ENCODE data around the gene SAMD15.
A peak's percentile ranks its signal among the peaks of the same experiment; 100 is the strongest.
"Not testable (repeated sequence)": the region's sequence is repeated elsewhere in the genome, so short reads cannot be mapped to it uniquely, and the experiment has no call there.

Gene SAMD15

DNA sequence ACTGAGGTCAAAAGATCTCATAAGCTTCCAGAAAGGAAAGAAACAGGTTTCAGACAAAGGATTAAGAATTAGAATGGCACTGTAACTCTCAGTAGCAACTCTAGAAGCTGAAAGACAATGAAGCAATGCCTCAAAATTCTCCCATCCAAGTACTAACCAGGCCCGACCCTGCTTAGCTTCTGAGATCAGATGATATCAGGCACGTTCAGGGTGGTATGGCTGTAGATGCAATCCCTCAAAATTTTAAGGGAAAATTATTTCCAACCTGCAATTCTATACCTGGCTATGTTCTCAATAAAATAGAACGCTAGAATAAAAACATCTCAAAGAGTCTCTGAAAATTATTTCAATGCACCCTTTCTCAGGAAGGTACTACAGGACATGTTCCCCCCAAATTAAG lies 26.6 kb downstream of the SAMD15 start:
- H3K36me3 ChIP-seq (ENCODE audit: control insufficient read depth in 4 of 4, insufficient read depth in 4 of 4, low read length in 3 of 4): no peaks in the 10 kb centered on the region
- CTCF ChIA-PET: interaction anchor here (0.7 kb wide), 1 partner anchor 56 kb away, joined by 3 read pairs; no protein-coding TSS in a partner anchor
- H3K27ac ChIP-seq (ENCODE audit: insufficient read depth in 1 of 2, low read depth in 1 of 2, low read length in 2 of 2, poor library complexity in 1 of 2, severe bottlenecking in 2 of 2): no peak overlapping the region
- peaks cover 32 to 46% (median 38%) of the 10 kb centered on the region in 4 experiments for H3K4me1 ChIP-seq (ENCODE audit: control extremely low read depth in 1 of 4, control insufficient read depth in 4 of 4, insufficient read depth in 4 of 4, low read length in 3 of 4)
- no peak overlapping the region for H3K4me3 ChIP-seq (ENCODE audit: control insufficient read depth in 1 of 7, extremely low read depth in 1 of 7, insufficient read depth in 4 of 7, low read depth in 2 of 7, low read length in 6 of 7)
- H3K27me3 ChIP-seq (replicated peaks in 2 of 5; ENCODE audit: control insufficient read depth in 4 of 5, insufficient read depth in 5 of 5, low read length in 4 of 5): no peaks in the 10 kb centered on the region
- no peak for DNase-seq
- WGBS (ENCODE audit: insufficient coverage): 83% methylated on average over 1 of the region's 3 CpGs
- no peaks in the 10 kb centered on the region for H3K9me3 ChIP-seq (ENCODE audit: control extremely low read depth in 1 of 5, control insufficient read depth in 4 of 5, insufficient read depth in 2 of 5, low read depth in 1 of 5, low read length in 4 of 5)
- POLR2A ChIA-PET: no interaction called here

DNA sequence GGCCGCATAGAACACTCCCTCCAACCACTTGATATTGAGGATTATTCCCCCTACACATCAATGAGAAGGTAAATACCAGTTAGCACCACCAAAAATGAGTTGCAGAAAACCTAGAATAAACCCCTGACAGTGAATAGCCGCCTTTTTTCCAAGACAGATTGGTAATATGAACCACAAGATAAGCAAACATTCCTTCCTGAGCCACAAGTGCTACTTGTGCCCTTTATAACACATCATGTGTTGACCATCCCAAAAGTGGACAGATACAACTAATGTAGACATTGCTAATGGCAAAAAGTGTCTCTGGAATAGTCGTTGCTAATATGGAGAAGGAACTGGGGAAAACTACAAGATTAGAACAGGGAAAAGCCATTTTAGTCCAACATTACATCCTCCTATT lies 28.9 kb downstream of the SAMD15 start:
- 35% methylated on average over 2 of the region's 3 CpGs for WGBS (ENCODE audit: insufficient coverage)
- Histone ChIP-seq H3K27ac (ENCODE audit: insufficient read depth in 1 of 2, low read depth in 1 of 2, low read length in 2 of 2, poor library complexity in 1 of 2, severe bottlenecking in 2 of 2) (no peak overlapping the region), H3K36me3 (ENCODE audit: control insufficient read depth in 4 of 4, insufficient read depth in 4 of 4, low read length in 3 of 4) (no peaks in the 10 kb centered on the region), H3K27me3 (replicated peaks in 2 of 5; ENCODE audit: control insufficient read depth in 4 of 5, insufficient read depth in 5 of 5, low read length in 4 of 5) (no peaks in the 10 kb centered on the region), H3K4me3 (ENCODE audit: control insufficient read depth in 1 of 7, extremely low read depth in 1 of 7, insufficient read depth in 4 of 7, low read depth in 2 of 7, low read length in 6 of 7) (peak overlapping the region in 3 of 7 experiments; percentile 45 to 73 (median 60)), H3K4me1 (ENCODE audit: control extremely low read depth in 1 of 4, control insufficient read depth in 4 of 4, insufficient read depth in 4 of 4, low read length in 3 of 4) (peaks cover 34 to 49% (median 41%) of the 10 kb centered on the region in 4 experiments), H3K9me3 (ENCODE audit: control extremely low read depth in 1 of 5, control insufficient read depth in 4 of 5, insufficient read depth in 2 of 5, low read depth in 1 of 5, low read length in 4 of 5) (no peaks in the 10 kb centered on the region)
- CTCF ChIA-PET: interaction anchor here (0.9 to 2.5 kb wide), 3 partner anchors 8 to 80 kb away, joined by 3 to 12 read pairs (median 4); no protein-coding TSS in a partner anchor
- POLR2A ChIA-PET: no interaction called here
- DNase-seq: no peak

DNA sequence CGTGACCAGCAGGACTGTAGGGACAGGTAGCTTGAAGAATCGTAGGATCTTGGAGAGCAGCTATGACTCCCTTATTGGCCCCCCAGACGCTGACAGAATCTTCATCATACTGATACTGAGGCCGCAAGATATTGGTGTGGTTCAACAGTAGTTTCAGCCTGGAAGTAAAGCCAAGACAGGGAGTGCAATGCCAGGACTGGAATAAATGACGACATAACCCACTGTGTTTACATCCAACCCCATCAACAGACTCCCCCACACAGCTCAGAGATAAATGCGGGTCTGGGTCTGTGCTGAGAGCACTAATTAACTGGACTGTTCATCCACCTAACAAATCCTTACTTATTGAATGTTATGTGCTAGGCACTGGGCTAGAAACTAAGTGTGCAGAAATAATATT lies 29.5 kb downstream of the SAMD15 start:
- Histone ChIP-seq H3K27ac (ENCODE audit: insufficient read depth in 1 of 2, low read depth in 1 of 2, low read length in 2 of 2, poor library complexity in 1 of 2, severe bottlenecking in 2 of 2) (peak overlapping the region in 1 of 2 experiments; percentile 71), H3K4me1 (ENCODE audit: control extremely low read depth in 1 of 4, control insufficient read depth in 4 of 4, insufficient read depth in 4 of 4, low read length in 3 of 4) (peaks cover 34 to 49% (median 41%) of the 10 kb centered on the region in 4 experiments), H3K27me3 (replicated peaks in 2 of 5; ENCODE audit: control insufficient read depth in 4 of 5, insufficient read depth in 5 of 5, low read length in 4 of 5) (no peaks in the 10 kb centered on the region), H3K4me3 (ENCODE audit: control insufficient read depth in 1 of 7, extremely low read depth in 1 of 7, insufficient read depth in 4 of 7, low read depth in 2 of 7, low read length in 6 of 7) (peak overlapping the region in 5 of 7 experiments; percentile 39 to 73 (median 60)), H3K36me3 (ENCODE audit: control insufficient read depth in 4 of 4, insufficient read depth in 4 of 4, low read length in 3 of 4) (no peaks in the 10 kb centered on the region), H3K9me3 (ENCODE audit: control extremely low read depth in 1 of 5, control insufficient read depth in 4 of 5, insufficient read depth in 2 of 5, low read depth in 1 of 5, low read length in 4 of 5) (no peaks in the 10 kb centered on the region)
- DNase-seq: peak in 2 of 3 donors; percentile 75 to 86
- POLR2A ChIA-PET: interaction anchor here (0.6 kb wide), 1 partner anchor 9 kb away, joined by 4 read pairs; no protein-coding TSS in a partner anchor
- CTCF ChIA-PET: interaction anchor here (0.9 to 2.5 kb wide), 6 partner anchors 9 to 102 kb away, joined by 3 to 12 read pairs (median 4); no protein-coding TSS in a partner anchor
- WGBS (ENCODE audit: insufficient coverage): 8% methylated on average over 4 of the region's 6 CpGs

DNA sequence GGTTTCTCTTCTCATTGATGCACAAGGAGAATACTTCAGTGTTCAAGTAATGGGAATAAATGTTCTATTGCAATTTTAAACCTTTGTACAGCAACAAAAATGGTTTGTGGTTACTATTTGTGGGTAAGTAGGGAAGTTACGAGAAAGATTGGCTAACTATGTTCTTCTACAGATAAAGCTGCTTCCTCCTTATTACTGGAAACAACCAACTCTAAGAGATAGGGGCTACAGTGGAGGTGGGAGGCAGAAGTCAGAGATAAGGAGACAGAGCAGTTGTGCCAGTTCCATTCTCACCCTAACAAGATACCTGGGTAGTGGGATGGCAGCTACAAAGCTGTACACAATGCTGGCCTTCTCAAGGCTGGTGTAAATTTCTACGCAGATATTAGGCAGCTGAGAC lies 30.0 kb downstream of the SAMD15 start:
- peaks cover 34 to 49% (median 41%) of the 10 kb centered on the region in 4 experiments for H3K4me1 ChIP-seq (ENCODE audit: control extremely low read depth in 1 of 4, control insufficient read depth in 4 of 4, insufficient read depth in 4 of 4, low read length in 3 of 4)
- 0% methylated on average over 1 of the region's 2 CpGs for WGBS (ENCODE audit: insufficient coverage)
- peak overlapping the region in 6 of 7 experiments; percentile 13 to 73 (median 53) for H3K4me3 ChIP-seq (ENCODE audit: control insufficient read depth in 1 of 7, extremely low read depth in 1 of 7, insufficient read depth in 4 of 7, low read depth in 2 of 7, low read length in 6 of 7)
- H3K27me3 ChIP-seq (replicated peaks in 2 of 5; ENCODE audit: control insufficient read depth in 4 of 5, insufficient read depth in 5 of 5, low read length in 4 of 5): no peaks in the 10 kb centered on the region
- ChIA-PET CTCF (interaction anchor here (0.7 to 2.5 kb wide), 8 partner anchors 10 to 267 kb away, joined by 3 to 12 read pairs (median 4); no protein-coding TSS in a partner anchor), POLR2A (interaction anchor here (0.6 to 0.9 kb wide), 3 partner anchors 9 to 29 kb away, joined by 3 to 4 read pairs (median 4); no protein-coding TSS in a partner anchor)
- H3K27ac ChIP-seq (ENCODE audit: insufficient read depth in 1 of 2, low read depth in 1 of 2, low read length in 2 of 2, poor library complexity in 1 of 2, severe bottlenecking in 2 of 2): peak overlapping the region; percentile 52 to 71
- H3K9me3 ChIP-seq (ENCODE audit: control extremely low read depth in 1 of 5, control insufficient read depth in 4 of 5, insufficient read depth in 2 of 5, low read depth in 1 of 5, low read length in 4 of 5): no peaks in the 10 kb centered on the region
- H3K36me3 ChIP-seq (ENCODE audit: control insufficient read depth in 4 of 4, insufficient read depth in 4 of 4, low read length in 3 of 4): no peaks in the 10 kb centered on the region
- DNase-seq: peak; percentile 76 to 93 (median 88)

DNA sequence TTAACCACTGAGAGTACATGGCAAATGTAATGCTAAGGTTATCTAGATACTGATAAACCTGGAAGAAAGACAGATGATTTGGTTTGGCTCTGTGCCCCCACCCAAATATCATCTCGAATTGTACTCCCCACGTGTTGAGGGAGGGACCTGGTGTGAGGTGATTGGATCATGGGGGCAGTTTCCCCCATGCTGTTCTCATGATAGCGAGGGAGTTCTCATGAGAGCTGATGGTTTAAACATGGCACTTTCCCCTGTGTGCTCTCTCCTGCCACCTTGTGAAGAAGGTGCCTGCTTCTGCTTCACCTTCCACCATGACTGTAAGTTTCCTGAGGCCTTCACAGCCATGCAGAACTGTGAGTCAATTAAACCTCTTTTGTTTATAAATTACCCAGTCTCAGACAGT lies 32.0 kb downstream of the SAMD15 start:
- Histone ChIP-seq H3K27me3 (replicated peaks in 2 of 5; ENCODE audit: control insufficient read depth in 4 of 5, insufficient read depth in 5 of 5, low read length in 4 of 5) (no peaks in the 10 kb centered on the region), H3K36me3 (ENCODE audit: control insufficient read depth in 4 of 4, insufficient read depth in 4 of 4, low read length in 3 of 4) (no peaks in the 10 kb centered on the region), H3K9me3 (ENCODE audit: control extremely low read depth in 1 of 5, control insufficient read depth in 4 of 5, insufficient read depth in 2 of 5, low read depth in 1 of 5, low read length in 4 of 5) (no peaks in the 10 kb centered on the region), H3K27ac (ENCODE audit: insufficient read depth in 1 of 2, low read depth in 1 of 2, low read length in 2 of 2, poor library complexity in 1 of 2, severe bottlenecking in 2 of 2) (no peak overlapping the region), H3K4me1 (ENCODE audit: control extremely low read depth in 1 of 4, control insufficient read depth in 4 of 4, insufficient read depth in 4 of 4, low read length in 3 of 4) (peaks cover 34 to 48% (median 41%) of the 10 kb centered on the region in 4 experiments), H3K4me3 (ENCODE audit: control insufficient read depth in 1 of 7, extremely low read depth in 1 of 7, insufficient read depth in 4 of 7, low read depth in 2 of 7, low read length in 6 of 7) (no peak overlapping the region)
- DNase-seq: peak; percentile 52 to 66 (median 53)
- ChIA-PET POLR2A (no interaction called here), CTCF (interaction anchor here (1.3 kb wide), 1 partner anchor 111 kb away, joined by 3 read pairs; no protein-coding TSS in a partner anchor)
- 100% methylated on average over 1 of the region's 3 CpGs for WGBS (ENCODE audit: insufficient coverage)

DNA sequence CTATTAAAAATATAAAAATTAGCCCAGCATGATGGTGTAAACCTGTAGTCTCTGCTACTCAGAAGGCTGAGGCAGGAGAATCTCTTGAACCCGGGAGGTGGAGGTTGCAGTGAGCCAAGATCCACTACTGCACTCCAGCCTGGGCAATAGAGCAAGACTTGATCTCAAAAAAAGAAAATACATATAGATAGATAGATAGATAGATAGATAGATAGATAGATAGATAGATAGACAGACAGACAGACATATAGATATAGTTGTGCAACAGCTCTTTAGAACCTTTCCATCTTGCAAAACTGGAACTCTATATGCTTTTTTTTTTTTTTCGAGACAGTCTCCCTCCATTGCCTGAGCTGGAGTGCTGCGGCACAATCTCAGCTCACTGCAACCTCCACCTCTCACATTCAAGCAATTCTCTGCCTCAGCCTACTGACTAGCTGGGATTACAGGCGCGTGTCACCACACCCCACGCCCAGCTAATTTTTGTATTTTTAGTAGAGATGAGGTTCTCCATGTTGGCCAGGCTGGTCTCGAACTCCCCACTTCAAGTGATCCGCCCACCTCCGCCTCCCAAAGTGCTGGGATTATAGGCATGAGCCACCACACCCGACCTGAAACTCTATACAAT lies 38.3 kb downstream of the SAMD15 start:
- H3K36me3 ChIP-seq (ENCODE audit: control insufficient read depth in 4 of 4, insufficient read depth in 4 of 4, low read length in 3 of 4); H3K27ac ChIP-seq (ENCODE audit: insufficient read depth in 1 of 2, low read depth in 1 of 2, low read length in 2 of 2, poor library complexity in 1 of 2, severe bottlenecking in 2 of 2); POLR2A ChIA-PET; H3K4me1 ChIP-seq (ENCODE audit: control extremely low read depth in 1 of 4, control insufficient read depth in 4 of 4, insufficient read depth in 4 of 4, low read length in 3 of 4); DNase-seq; H3K27me3 ChIP-seq (replicated peaks in 2 of 5; ENCODE audit: control insufficient read depth in 4 of 5, insufficient read depth in 5 of 5, low read length in 4 of 5); H3K4me3 ChIP-seq (ENCODE audit: control insufficient read depth in 1 of 7, extremely low read depth in 1 of 7, insufficient read depth in 4 of 7, low read depth in 2 of 7, low read length in 6 of 7): not testable (repeated sequence)
- CTCF ChIA-PET: interaction anchor here (0.6 kb wide), 1 partner anchor 12 kb away, joined by 3 read pairs; no protein-coding TSS in a partner anchor
- peaks cover 3 to 28% (median 12%) of the 10 kb centered on the region in 5 experiments for H3K9me3 ChIP-seq (ENCODE audit: control extremely low read depth in 1 of 5, control insufficient read depth in 4 of 5, insufficient read depth in 2 of 5, low read depth in 1 of 5, low read length in 4 of 5)
- 90% methylated on average over 2 of the region's 10 CpGs for WGBS (ENCODE audit: insufficient coverage)

DNA sequence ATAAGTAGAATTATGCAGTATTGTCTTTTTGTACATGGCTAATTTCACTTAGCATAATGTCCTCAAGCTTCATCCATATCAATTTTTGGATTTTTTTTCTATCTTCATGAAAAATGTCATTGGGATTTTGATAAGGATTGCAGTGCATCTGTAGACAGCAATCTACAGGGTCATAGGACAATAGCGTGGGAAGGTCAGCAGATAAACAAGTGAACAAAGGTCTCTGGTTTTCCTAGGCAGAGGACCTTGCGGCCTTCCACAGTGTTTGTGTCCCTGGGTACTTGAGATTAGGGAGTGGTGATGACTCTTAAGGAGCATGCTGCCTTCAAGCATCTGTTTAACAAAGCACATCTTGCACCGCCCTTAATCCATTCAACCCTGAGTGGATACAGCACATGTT lies 38.9 kb downstream of the SAMD15 start:
- H3K4me3 ChIP-seq (ENCODE audit: control insufficient read depth in 1 of 7, extremely low read depth in 1 of 7, insufficient read depth in 4 of 7, low read depth in 2 of 7, low read length in 6 of 7); POLR2A ChIA-PET; DNase-seq; H3K4me1 ChIP-seq (ENCODE audit: control extremely low read depth in 1 of 4, control insufficient read depth in 4 of 4, insufficient read depth in 4 of 4, low read length in 3 of 4); H3K27ac ChIP-seq (ENCODE audit: insufficient read depth in 1 of 2, low read depth in 1 of 2, low read length in 2 of 2, poor library complexity in 1 of 2, severe bottlenecking in 2 of 2); H3K27me3 ChIP-seq (replicated peaks in 2 of 5; ENCODE audit: control insufficient read depth in 4 of 5, insufficient read depth in 5 of 5, low read length in 4 of 5); H3K36me3 ChIP-seq (ENCODE audit: control insufficient read depth in 4 of 4, insufficient read depth in 4 of 4, low read length in 3 of 4): not testable (repeated sequence)
- 100% methylated on average over 1 of the region's 3 CpGs for WGBS (ENCODE audit: insufficient coverage)
- CTCF ChIA-PET: interaction anchor here (0.6 kb wide), 1 partner anchor 11 kb away, joined by 3 read pairs; no protein-coding TSS in a partner anchor
- peaks cover 3 to 34% (median 12%) of the 10 kb centered on the region in 5 experiments for H3K9me3 ChIP-seq (ENCODE audit: control extremely low read depth in 1 of 5, control insufficient read depth in 4 of 5, insufficient read depth in 2 of 5, low read depth in 1 of 5, low read length in 4 of 5)
